ENCODE data around the gene PTPRZ1.

PTPRZ1 gene

GRCh38 chr7:121891731-121892130 lies 18.8 kb downstream of the PTPRZ1 start:
- no peak for DNase-seq (ENCODE audit: low spot score)

- no peak for DNase-seq (ENCODE audit: low spot score)
These were observed 28.1 kb downstream of the PTPRZ1 start for GRCh38 chr7:121901026-121901425.

- DNase-seq (ENCODE audit: low spot score) = no peak
These were observed 31.2 kb downstream of the PTPRZ1 start for GRCh38 chr7:121904120-121904519.

GRCh38 chr7:121908042-121908441 lies 35.1 kb downstream of the PTPRZ1 start:
- DNase-seq (ENCODE audit: low spot score) = no peak

- DNase-seq (ENCODE audit: low spot score) = no peak
These were observed 36.9 kb downstream of the PTPRZ1 start for GRCh38 chr7:121909716-121910345.

GRCh38 chr7:121913947-121914675 lies 41.1 kb downstream of the PTPRZ1 start:
- no peak for DNase-seq (ENCODE audit: low spot score)

- no peak for DNase-seq (ENCODE audit: low spot score)
These were observed 41.8 kb downstream of the PTPRZ1 start for GRCh38 chr7:121914676-121915279.

- DNase-seq (ENCODE audit: low spot score) = no peak
These were observed 43.2 kb downstream of the PTPRZ1 start for GRCh38 chr7:121916211-121916610.

GRCh38 chr7:121919986-121920385 lies 47.0 kb downstream of the PTPRZ1 start:
- DNase-seq (ENCODE audit: low spot score) = no peak

- no peak for DNase-seq (ENCODE audit: low spot score)
These were observed 51.6 kb downstream of the PTPRZ1 start for GRCh38 chr7:121924269-121925186.

- DNase-seq (ENCODE audit: low spot score) = no peak
These were observed 58.4 kb downstream of the PTPRZ1 start for GRCh38 chr7:121931149-121931902.

GRCh38 chr7:121932768-121933167 lies 59.8 kb downstream of the PTPRZ1 start:
- no peak for DNase-seq (ENCODE audit: low spot score)

GRCh38 chr7:121936951-121937623 lies 64.1 kb downstream of the PTPRZ1 start:
- DNase-seq (ENCODE audit: low spot score) = no peak

- no peak for DNase-seq (ENCODE audit: low spot score)
These were observed 65.6 kb downstream of the PTPRZ1 start for GRCh38 chr7:121938429-121938996.

GRCh38 chr7:121940918-121941317 lies 68.0 kb downstream of the PTPRZ1 start:
- no peak for DNase-seq (ENCODE audit: low spot score)

- no peak for DNase-seq (ENCODE audit: low spot score)
These were observed 68.9 kb downstream of the PTPRZ1 start for GRCh38 chr7:121941830-121942229.

GRCh38 chr7:121945066-121945465 lies 72.1 kb downstream of the PTPRZ1 start:
- no peak for DNase-seq (ENCODE audit: low spot score)

- DNase-seq (ENCODE audit: low spot score) = no peak
These were observed 72.7 kb downstream of the PTPRZ1 start for GRCh38 chr7:121945480-121946236.

- no peak for DNase-seq (ENCODE audit: low spot score)
These were observed 80.2 kb downstream of the PTPRZ1 start for GRCh38 chr7:121953164-121953563.

GRCh38 chr7:121953601-121954000 lies 80.6 kb downstream of the PTPRZ1 start:
- DNase-seq (ENCODE audit: low spot score) = no peak

Data from germinal center (tissue), 1 donor.